ENCODE results near the gene CXCL12. TPM values are rescaled to one million over a fixed set of nuclear protein-coding genes. Genes with fewer than 3 reads are reported as not detected.

The CXCL12 gene
- total RNA-seq, 1 donor from 2014 or later = 23.7 TPM

DNA sequence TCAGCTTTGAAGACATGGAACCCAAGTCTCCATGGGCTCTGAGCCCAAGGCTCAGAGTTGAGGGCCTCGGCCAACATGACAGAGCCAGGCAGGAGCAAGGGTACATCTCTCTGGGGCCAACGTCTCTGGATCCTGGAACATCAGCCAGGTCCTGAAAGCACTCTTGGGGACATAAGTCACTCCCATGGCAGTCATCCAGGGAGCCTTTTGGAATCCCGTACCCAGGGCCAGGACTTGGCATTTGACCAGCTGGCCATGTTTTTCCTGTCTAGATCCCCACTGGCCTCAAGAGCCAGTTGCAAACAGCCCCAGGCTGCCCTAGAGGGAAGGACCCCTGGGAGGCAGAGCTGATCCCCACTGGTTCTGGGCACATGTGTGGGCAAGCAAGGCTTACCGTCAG, 4.3 kb upstream of the CXCL12 start:
- H3K4me3 Mint-ChIP-seq (ENCODE audit: unreplicated experiment) = no peak overlapping the region
- no peak overlapping the region for H3K27ac ChIP-seq (ENCODE audit: low read depth, low read length)
- H3K9ac ChIP-seq (ENCODE audit: low read length) = no peak overlapping the region
- H3K27me3 ChIP-seq (ENCODE audit: insufficient read depth, low read length) = peaks cover 4% of the 10 kb centered on the region
- H3K27ac Mint-ChIP-seq (ENCODE audit: unreplicated experiment) = no peak overlapping the region
- no peaks in the 10 kb centered on the region for H4K20me1 ChIP-seq (ENCODE audit: insufficient read depth, low read length)
- no peak for DNase-seq (ENCODE audit: low read depth)
- H3K36me3 Mint-ChIP-seq (ENCODE audit: low read depth, unreplicated experiment) = no peaks in the 10 kb centered on the region
- H3K4me1 ChIP-seq (ENCODE audit: insufficient read depth, low read length) = peaks cover 15% of the 10 kb centered on the region
- H3K4me1 Mint-ChIP-seq (ENCODE audit: low read depth, unreplicated experiment) = no peaks in the 10 kb centered on the region
- H2AFZ ChIP-seq (ENCODE audit: low read depth, low read length) = no peak overlapping the region
- no peak overlapping the region for H3K4me3 ChIP-seq (ENCODE audit: insufficient read depth, low read depth, low read length)
- H3K4me2 ChIP-seq (ENCODE audit: low read length) = no peak overlapping the region
- TF ChIP-seq, protein P1, sequence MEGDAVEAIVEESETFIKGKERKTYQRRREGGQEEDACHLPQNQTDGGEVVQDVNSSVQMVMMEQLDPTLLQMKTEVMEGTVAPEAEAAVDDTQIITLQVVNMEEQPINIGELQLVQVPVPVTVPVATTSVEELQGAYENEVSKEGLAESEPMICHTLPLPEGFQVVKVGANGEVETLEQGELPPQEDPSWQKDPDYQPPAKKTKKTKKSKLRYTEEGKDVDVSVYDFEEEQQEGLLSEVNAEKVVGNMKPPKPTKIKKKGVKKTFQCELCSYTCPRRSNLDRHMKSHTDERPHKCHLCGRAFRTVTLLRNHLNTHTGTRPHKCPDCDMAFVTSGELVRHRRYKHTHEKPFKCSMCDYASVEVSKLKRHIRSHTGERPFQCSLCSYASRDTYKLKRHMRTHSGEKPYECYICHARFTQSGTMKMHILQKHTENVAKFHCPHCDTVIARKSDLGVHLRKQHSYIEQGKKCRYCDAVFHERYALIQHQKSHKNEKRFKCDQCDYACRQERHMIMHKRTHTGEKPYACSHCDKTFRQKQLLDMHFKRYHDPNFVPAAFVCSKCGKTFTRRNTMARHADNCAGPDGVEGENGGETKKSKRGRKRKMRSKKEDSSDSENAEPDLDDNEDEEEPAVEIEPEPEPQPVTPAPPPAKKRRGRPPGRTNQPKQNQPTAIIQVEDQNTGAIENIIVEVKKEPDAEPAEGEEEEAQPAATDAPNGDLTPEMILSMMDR (IDR thresholded peaks at IDR 0.05; ENCODE audit: insufficient read depth, low read depth, low read length) = no peak
- no peak for TF ChIP-seq EZH2 (IDR thresholded peaks at IDR 0.05; ENCODE audit: insufficient read depth, low read length)
- H3K36me3 ChIP-seq (ENCODE audit: insufficient read depth, low read length) = no peaks in the 10 kb centered on the region
- peaks cover 30% of the 10 kb centered on the region for H3K27me3 Mint-ChIP-seq (ENCODE audit: low read depth, unreplicated experiment)
- H3K9me3 ChIP-seq (ENCODE audit: insufficient read depth, low read depth, low read length) = no peaks in the 10 kb centered on the region
- H3K79me2 ChIP-seq (ENCODE audit: insufficient read depth, low read length) = peaks cover 6% of the 10 kb centered on the region
- no peak for FAIRE-seq
- no peaks in the 10 kb centered on the region for H3K9me3 Mint-ChIP-seq (ENCODE audit: unreplicated experiment)

DNA sequence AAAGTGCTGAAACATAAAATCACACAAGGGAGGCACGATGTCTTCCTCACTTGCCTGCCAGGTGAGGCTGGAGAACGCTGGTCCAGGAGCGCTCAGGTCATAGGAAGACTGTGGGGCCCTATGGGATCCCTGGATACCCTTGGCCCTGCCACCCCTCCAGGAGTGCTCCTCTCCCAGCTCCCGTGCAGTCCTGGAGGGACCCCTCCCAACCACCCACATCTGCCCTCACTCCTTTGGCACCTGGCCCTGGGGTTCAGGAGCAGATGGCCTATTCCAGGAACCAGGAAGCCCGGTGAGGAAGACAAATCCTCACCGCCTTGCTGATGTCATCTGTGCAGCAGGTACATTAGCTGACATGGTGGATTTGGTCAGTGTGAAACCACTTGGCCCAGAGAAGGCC, 3.7 kb upstream of the CXCL12 start:
- Mint-ChIP-seq H3K4me3 (ENCODE audit: unreplicated experiment) (no peak overlapping the region), H3K27ac (ENCODE audit: unreplicated experiment) (no peak overlapping the region), H3K9me3 (ENCODE audit: unreplicated experiment) (no peaks in the 10 kb centered on the region), H3K27me3 (ENCODE audit: low read depth, unreplicated experiment) (peaks cover 30% of the 10 kb centered on the region), H3K4me1 (ENCODE audit: low read depth, unreplicated experiment) (peaks cover 2% of the 10 kb centered on the region), H3K36me3 (ENCODE audit: low read depth, unreplicated experiment) (no peaks in the 10 kb centered on the region)
- Histone ChIP-seq H3K27me3 (ENCODE audit: insufficient read depth, low read length) (peaks cover 4% of the 10 kb centered on the region), H3K9ac (ENCODE audit: low read length) (no peak overlapping the region), H2AFZ (ENCODE audit: low read depth, low read length) (no peak overlapping the region), H3K4me1 (ENCODE audit: insufficient read depth, low read length) (peaks cover 20% of the 10 kb centered on the region), H3K27ac (ENCODE audit: low read depth, low read length) (no peak overlapping the region), H3K4me3 (ENCODE audit: insufficient read depth, low read depth, low read length) (no peak overlapping the region), H4K20me1 (ENCODE audit: insufficient read depth, low read length) (peaks cover 3% of the 10 kb centered on the region), H3K79me2 (ENCODE audit: insufficient read depth, low read length) (peaks cover 11% of the 10 kb centered on the region), H3K9me3 (ENCODE audit: insufficient read depth, low read depth, low read length) (no peaks in the 10 kb centered on the region), H3K36me3 (ENCODE audit: insufficient read depth, low read length) (no peaks in the 10 kb centered on the region), H3K4me2 (ENCODE audit: low read length) (no peak overlapping the region)
- no peak for TF ChIP-seq EZH2 (IDR thresholded peaks at IDR 0.05; ENCODE audit: insufficient read depth, low read length)
- TF ChIP-seq, protein P1 (IDR thresholded peaks at IDR 0.05; ENCODE audit: insufficient read depth, low read depth, low read length) = no peak
- DNase-seq (ENCODE audit: low read depth) (no peak), FAIRE-seq (no peak)

DNA sequence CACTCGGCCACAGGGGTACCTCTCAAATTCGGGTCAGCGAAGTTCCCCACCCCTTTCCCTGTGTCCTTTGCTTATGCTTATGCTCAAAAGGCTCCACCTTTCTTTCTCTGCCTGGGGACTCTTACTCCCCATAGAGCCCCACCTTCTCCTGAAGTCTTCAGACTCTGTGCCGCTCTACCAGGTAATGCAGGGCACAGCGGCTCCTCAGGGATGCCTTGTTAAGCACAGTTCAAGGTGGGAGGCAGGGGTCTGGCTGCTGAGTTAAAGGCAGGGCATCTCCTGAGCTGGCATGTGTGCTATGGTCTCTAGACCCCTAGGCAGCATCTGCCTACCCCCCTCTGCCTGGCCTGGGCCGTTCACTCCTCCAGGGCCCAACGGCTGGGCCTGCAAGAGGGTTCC, 3.0 kb upstream of the CXCL12 start:
- peaks cover 22% of the 10 kb centered on the region for H3K4me1 ChIP-seq (ENCODE audit: insufficient read depth, low read length)

More for the DNA sequence above, 3.0 kb upstream of the CXCL12 start:
- Histone ChIP-seq H3K4me2 (ENCODE audit: low read length) (no peak overlapping the region), H2AFZ (ENCODE audit: low read depth, low read length) (no peak overlapping the region), H4K20me1 (ENCODE audit: insufficient read depth, low read length) (peaks cover 11% of the 10 kb centered on the region), H3K36me3 (ENCODE audit: insufficient read depth, low read length) (no peaks in the 10 kb centered on the region), H3K27me3 (ENCODE audit: insufficient read depth, low read length) (peaks cover 4% of the 10 kb centered on the region), H3K9me3 (ENCODE audit: insufficient read depth, low read depth, low read length) (no peaks in the 10 kb centered on the region), H3K79me2 (ENCODE audit: insufficient read depth, low read length) (peaks cover 19% of the 10 kb centered on the region), H3K9ac (ENCODE audit: low read length) (no peak overlapping the region), H3K27ac (ENCODE audit: low read depth, low read length) (no peak overlapping the region), H3K4me3 (ENCODE audit: insufficient read depth, low read depth, low read length) (no peak overlapping the region)
- no peak for TF ChIP-seq EZH2 (IDR thresholded peaks at IDR 0.05; ENCODE audit: insufficient read depth, low read length)
- Mint-ChIP-seq H3K27me3 (ENCODE audit: low read depth, unreplicated experiment) (peaks cover 37% of the 10 kb centered on the region), H3K36me3 (ENCODE audit: low read depth, unreplicated experiment) (no peaks in the 10 kb centered on the region), H3K4me1 (ENCODE audit: low read depth, unreplicated experiment) (peaks cover 3% of the 10 kb centered on the region), H3K4me3 (ENCODE audit: unreplicated experiment) (no peak overlapping the region), H3K27ac (ENCODE audit: unreplicated experiment) (no peak overlapping the region), H3K9me3 (ENCODE audit: unreplicated experiment) (no peaks in the 10 kb centered on the region)
- DNase-seq (ENCODE audit: low read depth) (no peak), FAIRE-seq (no peak)
